HL-60 (cell line): Measurements from ENCODE around the gene CERS6.

Experiments
- CTCF ChIP-seq: IDR thresholded peaks from one replicate; pipeline ENCODE4 v1.5.1; 2011; ENCODE audit warnings: low read length, control low read depth, inconsistent platforms; ENCODE audit not compliant: insufficient read depth
- GABPA ChIP-seq: IDR thresholded peaks from 2 replicates; pipeline ENCODE4 v1.6.1; 2012; ENCODE audit warnings: low read depth
- POLR2AphosphoS5 ChIP-seq: IDR thresholded peaks from 2 replicates; pipeline ENCODE4 v1.6.1; 2012; ENCODE audit warnings: low read depth
- REST ChIP-seq: IDR thresholded peaks from 2 replicates; pipeline ENCODE4 v1.6.1; 2012; ENCODE audit warnings: low read depth; ENCODE audit not compliant: insufficient replicate concordance
- SPI1 ChIP-seq: IDR thresholded peaks from 2 replicates; pipeline ENCODE4 v1.6.1; 2012; ENCODE audit warnings: low read depth, mild to moderate bottlenecking, borderline replicate concordance

- no peak for TF ChIP-seq CTCF
- TF ChIP-seq POLR2AphosphoS5 = no peak
- no peak for TF ChIP-seq REST
- TF ChIP-seq GABPA = no peak
- TF ChIP-seq SPI1 = no peak
These were observed 234.4 kb downstream of the CERS6 start for GRCh38 chr2:168690381-168690885.
